Kidney tubule cell (primary cell): Measurements from ENCODE around the gene OSCAR.

Source experiments
- DNase-seq: peaks from one replicate; pipeline ENCODE4 v3.0.0-alpha.2; 2018; ENCODE audit warnings: low spot score

Gene OSCAR

DNA sequence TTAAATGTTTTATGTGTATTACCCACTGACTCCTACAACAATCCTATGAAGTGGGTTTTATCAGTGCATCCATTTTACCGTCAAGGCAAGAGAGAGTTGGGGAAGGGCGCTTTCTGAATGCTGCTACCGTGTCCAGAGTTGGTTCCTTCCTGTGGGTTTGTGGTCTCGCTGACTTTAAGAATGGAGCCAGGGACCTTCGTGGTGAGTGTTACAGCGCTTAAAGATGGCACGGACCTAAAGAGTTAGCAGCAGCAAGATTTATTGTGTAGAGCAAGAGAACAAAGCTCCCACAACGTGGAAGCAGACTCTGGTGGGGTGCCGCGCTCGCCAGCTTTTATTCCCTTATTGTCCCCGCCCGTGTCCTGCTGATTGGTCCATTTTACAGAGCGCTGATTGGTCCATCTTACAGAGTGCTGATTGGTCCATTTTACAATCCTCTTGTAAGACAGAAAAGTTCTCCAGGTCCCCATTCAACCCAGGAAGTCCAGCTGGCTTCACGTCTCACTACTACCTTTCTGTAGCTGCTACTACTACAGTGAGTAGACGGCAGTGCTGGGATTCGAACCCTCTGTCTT, 6.1 kb downstream of the OSCAR start:
- no peak for DNase-seq

DNA sequence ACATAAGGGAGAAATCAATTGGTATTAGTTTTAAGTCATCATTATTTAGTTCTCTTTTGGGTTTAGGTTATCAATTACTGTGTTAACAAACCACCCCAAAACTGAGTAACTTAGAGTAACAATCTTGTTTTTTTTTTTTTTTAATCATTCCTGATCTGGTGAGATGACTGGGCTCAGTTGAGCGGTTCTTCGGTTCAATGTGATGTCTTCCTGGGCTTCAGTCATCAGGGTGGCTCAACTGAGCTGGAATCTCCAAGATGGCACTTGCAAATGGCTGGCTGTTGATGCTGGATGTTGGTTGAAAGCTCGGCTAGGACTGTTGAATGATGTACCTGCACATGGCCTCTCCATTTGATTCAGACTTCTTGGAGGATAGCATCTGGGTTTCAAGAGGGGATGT, 16.2 kb downstream of the OSCAR start:
- DNase-seq, result no peak

DNA sequence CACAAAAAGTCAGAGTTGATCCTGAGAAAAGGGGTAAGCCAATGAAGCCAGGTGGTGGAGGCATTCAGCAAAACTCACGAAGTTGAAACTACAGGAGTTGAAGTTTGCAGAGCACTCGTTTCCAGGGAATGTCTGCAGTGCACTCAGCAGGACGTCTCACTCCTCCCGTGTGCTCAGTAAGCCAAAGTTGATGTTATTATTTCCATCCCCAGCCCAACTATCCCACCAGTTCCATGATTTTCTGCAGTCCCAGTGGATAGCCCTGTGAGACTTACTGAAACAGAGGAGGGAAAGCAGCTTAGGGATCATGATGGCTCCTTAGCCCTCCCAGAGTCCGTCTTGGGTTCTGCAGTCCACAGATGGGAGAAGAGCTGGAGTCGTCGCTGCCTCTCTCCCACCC, 19.6 kb downstream of the OSCAR start, which contains the start of gene TARM1:
TSS of gene TARM1 (minus strand) at position 334 of the 400 bp plus-strand sequence. CDS start at position 309, 25 bp downstream.
- DNase-seq, result no peak

DNA sequence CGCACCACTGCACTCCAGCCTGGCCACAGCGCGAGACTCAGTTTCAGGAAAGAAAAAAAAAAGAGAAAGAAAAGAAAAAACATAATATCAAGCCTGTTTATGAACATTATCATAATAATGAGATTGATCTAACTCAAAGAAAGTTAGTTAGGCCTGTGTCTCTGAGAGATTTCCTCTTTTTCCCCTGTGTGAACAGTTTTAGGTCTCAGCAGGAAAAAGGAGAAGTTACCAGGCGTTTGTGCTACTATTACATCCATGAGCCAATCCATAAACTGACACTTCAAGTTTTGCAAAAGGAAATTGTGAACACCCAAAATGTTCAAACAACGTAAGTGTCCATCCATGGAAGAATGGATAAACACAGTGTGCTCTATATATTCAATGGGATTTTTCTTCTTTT, 23.3 kb downstream of the OSCAR start:
- DNase-seq, result no peak

DNA sequence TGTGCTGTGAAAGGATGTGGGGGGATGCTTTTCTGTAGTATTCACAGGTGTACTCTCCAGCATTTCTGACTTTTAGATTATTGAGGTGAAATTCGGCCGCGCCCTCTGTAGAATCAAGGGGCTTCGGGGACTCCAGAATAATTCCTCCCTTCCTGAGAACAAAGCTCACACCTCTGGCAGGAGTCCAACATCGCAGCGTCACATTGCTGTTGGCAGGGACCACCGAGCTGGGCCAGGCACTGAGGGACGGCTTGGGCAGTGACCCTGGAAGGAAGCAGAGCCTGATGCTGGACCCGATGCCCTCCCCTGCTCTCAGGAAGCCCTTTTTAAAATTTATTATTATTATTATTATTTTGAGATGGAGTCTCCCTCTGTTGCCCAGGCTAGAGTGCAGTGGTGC, 25.8 kb downstream of the OSCAR start:
- no peak for DNase-seq

DNA sequence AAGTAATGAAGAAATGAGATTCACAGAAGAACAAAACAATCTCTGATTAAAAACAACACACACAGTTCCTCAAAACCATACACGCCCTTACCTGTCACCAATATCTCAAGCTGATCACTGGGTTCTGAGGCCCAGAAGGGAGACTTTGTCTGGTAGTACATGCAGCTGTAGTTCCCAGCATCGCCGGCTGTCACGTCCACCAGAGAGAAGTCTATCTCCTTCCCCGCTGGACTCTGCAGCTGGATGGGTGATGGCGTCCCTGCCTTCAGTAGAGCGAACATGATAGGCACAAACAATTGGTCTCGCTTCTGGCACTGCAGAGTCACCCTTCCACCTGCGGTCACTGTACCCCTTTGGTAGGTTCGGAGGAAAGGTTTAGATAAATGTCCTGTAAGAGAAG, 26.8 kb downstream of the OSCAR start:
- no peak for DNase-seq

DNA sequence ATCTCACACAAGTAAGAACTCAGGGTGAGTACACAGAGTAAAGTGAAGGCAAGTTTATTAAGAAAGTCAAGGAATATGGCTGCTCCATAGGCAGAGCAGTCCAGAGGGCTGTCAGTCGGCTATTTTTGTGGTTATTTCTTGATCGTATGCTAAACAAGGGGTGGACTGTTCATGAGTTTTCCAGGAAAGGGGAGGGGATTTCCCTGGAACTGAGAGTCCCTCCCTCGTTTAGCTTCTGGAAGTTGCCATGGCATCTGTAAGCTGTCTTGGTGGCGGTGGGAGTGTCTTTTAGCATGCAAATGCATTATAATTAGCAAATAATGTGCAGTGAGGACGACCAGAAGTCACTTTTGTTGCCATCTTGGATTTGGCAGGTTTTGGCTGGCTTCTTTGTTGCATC, 31.1 kb downstream of the OSCAR start:
- DNase-seq, result no peak

DNA sequence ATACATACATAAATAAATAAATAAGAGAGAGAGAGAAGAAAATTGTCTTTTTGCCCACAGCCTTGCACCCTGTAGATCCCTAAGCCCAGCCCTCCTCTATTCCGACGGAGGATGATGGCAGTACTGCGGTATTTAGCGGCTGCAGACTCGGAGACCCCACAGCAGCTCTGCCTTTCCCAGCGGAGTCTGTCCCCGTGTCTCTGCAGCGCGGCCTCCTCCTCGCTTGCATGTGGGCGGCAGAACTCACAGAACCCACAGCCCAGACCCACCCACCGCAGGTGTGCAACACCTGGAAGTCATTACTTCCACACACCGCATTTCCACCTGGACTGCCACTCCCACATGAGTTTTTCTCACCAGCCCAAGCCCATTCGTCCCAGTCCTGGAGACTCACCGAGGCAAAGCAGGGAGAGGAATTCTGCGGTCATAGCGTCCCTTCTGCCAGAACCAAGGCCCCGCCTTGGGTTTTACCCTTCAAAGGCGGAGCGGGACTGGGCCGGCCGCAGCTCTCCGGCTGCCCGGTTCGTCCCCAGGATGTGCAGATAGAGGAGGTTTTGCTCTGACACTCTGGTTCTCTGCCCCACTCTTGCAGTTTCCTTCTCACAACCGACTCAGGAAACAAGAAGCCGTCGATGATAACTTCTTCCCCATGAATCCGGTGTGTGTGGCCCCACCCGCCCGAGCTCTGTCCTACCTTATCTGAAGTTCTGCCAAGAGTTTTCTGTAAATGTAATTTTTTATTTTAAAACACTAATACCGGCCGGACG, 37.1 kb downstream of the OSCAR start, which contains the start of gene VSTM1:
TSS of gene VSTM1 (minus strand) at position 548 of the 767 bp plus-strand sequence. CDS start at position 428, 120 bp downstream.
- DNase-seq, result no peak

DNA sequence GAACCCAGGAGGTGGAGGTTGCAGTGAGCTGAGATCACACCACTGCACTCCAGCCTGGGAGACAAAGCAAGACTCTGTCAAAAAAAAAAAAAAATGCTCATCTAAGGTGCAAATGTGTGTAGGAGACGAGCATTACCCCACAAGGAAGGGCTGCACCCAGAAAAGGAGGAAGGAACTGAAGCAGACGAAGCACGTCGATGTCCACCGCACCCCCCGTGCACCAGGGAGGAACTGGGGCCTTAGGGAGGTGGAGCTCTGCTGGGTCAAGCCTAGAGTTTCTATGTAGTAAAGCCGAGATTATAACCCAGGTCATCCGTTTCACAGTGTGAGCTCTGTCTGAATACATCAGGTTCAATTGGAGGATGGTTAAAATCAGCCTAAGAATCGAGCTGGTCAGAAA, 38.0 kb downstream of the OSCAR start:
- no peak for DNase-seq

DNA sequence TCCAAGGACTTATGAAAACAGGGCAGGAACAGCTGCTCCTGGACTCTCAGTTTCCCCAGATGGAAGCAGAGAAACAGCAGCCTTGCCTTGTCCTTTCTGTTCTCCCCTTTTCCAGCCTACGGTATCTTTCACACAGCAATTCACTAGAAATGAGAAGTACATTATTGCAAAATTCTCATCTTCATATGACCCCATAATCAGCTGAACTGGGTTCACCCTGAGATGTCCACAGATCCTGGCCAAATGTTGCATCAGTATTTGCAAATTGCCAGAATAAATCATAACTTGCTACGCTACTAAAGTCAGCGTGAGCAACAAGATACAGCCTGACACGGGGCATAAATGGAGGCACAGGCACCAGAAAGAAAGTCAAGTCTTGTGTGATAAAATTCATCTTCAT, 53.0 kb downstream of the OSCAR start:
- DNase-seq, result no peak

DNA sequence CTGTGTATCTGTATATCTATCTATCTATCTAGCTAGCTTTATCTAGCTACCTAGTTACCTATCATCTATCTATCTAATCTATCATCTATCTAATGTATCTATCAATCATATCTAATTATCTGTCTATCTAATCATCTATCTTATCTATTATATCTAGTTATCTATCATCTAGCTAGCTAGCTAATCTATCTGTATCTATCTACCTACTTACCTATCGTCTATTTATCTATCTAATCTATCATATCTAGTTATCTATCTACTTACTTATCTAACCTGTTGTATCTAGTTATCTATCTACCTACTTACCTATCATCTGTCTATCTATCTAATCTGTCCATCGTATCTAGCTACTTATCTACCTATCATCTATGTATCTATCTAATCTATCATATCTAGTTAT, 54.8 kb downstream of the OSCAR start:
- DNase-seq, result no peak
